Effector memory CD4-positive, alpha-beta T cell (primary cell): ENCODE measurements around the gene NARS2.

Source experiments
- DNase-seq, 3 donors: peaks; one replicate each; pipeline ENCODE4 v3.0.0-alpha.2; 2020
- H3K27ac ChIP-seq: 2 replicates; pipeline ENCODE4 v1.7.0; 2013; ENCODE audit warnings: mild to moderate bottlenecking, low read length, moderate library complexity; ENCODE audit not compliant: insufficient read depth, poor library complexity, severe bottlenecking
- H3K27me3 ChIP-seq: replicated peaks from 2 replicates; pipeline ENCODE4 v1.7.0; 2013; ENCODE audit warnings: mild to moderate bottlenecking, low read length; ENCODE audit not compliant: insufficient read depth, control insufficient read depth, poor library complexity, severe bottlenecking
- H3K36me3 ChIP-seq: 2 replicates; pipeline ENCODE4 v1.7.0; 2013; ENCODE audit warnings: mild to moderate bottlenecking, low read length, moderate library complexity; ENCODE audit not compliant: control insufficient read depth, insufficient read depth
- H3K4me1 ChIP-seq: 2 replicates; pipeline ENCODE4 v1.7.0; 2013; ENCODE audit warnings: low read length, mild to moderate bottlenecking; ENCODE audit not compliant: control insufficient read depth, insufficient read depth, poor library complexity, severe bottlenecking
- H3K4me3 ChIP-seq: 2 replicates; pipeline ENCODE4 v1.7.0; 2013; ENCODE audit warnings: low read length, low read depth, mild to moderate bottlenecking; ENCODE audit not compliant: insufficient read depth, poor library complexity, severe bottlenecking
- H3K9me3 ChIP-seq: 2 replicates; pipeline ENCODE4 v1.7.0; 2013; ENCODE audit warnings: mild to moderate bottlenecking, low read length, moderate library complexity; ENCODE audit not compliant: control insufficient read depth

Gene NARS2

GRCh38 chr11:78420255-78420764 is 154.4 kb downstream of the NARS2 start:
- peak in 1 of 3 donors; percentile 16 for DNase-seq
- no peaks in the 10 kb centered on the region for H3K36me3 ChIP-seq
- H3K4me1 ChIP-seq: peaks cover 7% of the 10 kb centered on the region
- H3K27me3 ChIP-seq: no peaks in the 10 kb centered on the region
- H3K4me3 ChIP-seq: no peak overlapping the region
- no peaks in the 10 kb centered on the region for H3K9me3 ChIP-seq
- no peak overlapping the region for H3K27ac ChIP-seq

- H3K4me3 ChIP-seq: no peak overlapping the region
- H3K36me3 ChIP-seq: no peaks in the 10 kb centered on the region
- no peak for DNase-seq
- H3K27ac ChIP-seq: no peak overlapping the region
- peaks cover 7% of the 10 kb centered on the region for H3K4me1 ChIP-seq
- no peaks in the 10 kb centered on the region for H3K27me3 ChIP-seq
- H3K9me3 ChIP-seq: no peaks in the 10 kb centered on the region
Observed at GRCh38 chr11:78419327-78419726, 155.3 kb downstream of the NARS2 start.

DNA sequence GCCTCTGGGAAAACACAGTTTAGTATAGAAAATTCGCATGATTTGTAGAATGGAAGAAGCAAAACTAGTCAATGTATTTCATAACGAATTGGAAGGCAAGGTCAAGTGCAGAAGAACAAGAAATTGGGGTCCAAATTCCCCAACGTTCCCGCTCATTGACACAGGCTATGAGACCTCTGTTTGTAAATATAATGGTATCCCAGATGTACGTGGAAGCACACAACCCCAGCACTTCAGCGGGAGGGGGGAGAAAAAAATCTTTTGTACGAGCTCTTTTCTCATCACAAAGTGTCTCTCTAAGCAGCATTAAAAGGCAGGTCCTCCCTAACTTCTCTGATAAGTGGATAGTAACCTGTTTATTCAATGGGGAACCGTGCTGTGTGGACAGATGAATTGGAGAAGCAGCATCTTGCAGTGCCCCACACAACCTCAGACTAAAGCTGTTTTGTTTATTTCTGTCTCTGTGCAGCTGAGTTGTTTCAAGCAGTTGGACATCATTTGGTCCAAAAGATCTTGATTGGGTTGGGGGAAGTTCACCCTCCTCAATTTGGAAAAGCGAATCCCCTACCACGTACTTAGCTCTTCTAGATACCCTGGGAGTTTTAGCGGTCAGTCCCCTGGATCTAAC is 156.0 kb downstream of the NARS2 start:
- peaks cover 7% of the 10 kb centered on the region for H3K4me1 ChIP-seq
- DNase-seq: no peak
- H3K4me3 ChIP-seq: peak overlapping the region; percentile 81
- no peaks in the 10 kb centered on the region for H3K27me3 ChIP-seq
- no peaks in the 10 kb centered on the region for H3K9me3 ChIP-seq
- no peak overlapping the region for H3K27ac ChIP-seq
- H3K36me3 ChIP-seq: no peaks in the 10 kb centered on the region

DNA sequence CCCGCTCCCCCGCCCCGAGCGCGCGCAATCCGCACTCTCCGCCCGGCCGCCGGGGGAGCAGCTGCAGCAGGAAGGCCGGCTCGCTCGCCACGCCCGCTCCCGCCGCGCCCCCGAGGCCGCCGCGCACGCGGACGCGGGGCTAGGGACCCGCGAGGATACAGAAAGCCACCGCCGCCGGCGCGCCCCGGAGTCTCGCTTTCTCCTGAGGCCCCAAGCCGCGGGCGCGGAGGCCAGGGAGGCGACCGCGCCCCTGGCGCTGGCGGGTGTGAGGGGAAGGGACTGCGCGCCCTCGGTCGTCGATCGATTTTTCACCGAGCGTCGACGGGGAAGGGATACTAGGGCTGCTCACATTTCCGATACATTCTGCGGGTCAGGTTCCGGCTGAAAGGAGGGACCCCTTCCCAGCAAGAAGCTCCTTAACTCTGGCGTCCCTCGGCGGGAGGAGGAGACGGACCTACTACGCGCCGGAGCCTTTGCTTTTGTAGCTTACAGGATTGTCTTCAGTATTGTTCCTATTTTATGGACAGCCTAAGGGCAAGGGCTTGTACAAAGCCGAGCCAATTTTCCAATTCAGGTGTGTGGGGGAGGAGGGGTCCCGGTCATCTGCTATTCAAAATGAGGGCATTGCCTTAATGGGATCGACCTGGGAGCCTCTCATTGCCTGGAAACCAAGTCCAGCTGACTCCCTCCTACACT is 156.6 kb downstream of the NARS2 start:
- Histone ChIP-seq H3K27ac (peak overlapping the region; percentile 47), H3K36me3 (no peaks in the 10 kb centered on the region), H3K9me3 (no peaks in the 10 kb centered on the region), H3K4me3 (peak overlapping the region; percentile 81), H3K27me3 (no peaks in the 10 kb centered on the region), H3K4me1 (peaks cover 7% of the 10 kb centered on the region)
- DNase-seq: peak; percentile 62 to 68 (median 67)

GRCh38 chr11:78417175-78417887 is 157.3 kb downstream of the NARS2 start, which contains the start of gene GAB2:
TSS of gene GAB2 (minus strand) at chr11:78417820. CDS start at chr11:78417720, 100 bp downstream.
- Histone ChIP-seq H3K27me3 (no peaks in the 10 kb centered on the region), H3K36me3 (no peaks in the 10 kb centered on the region), H3K9me3 (no peaks in the 10 kb centered on the region), H3K27ac (peak within 1 kb of the TSS; percentile 59), H3K4me3 (peak within 1 kb of the TSS; percentile 81), H3K4me1 (peaks cover 7% of the 10 kb centered on the region)
- DNase-seq: peak in 1 of 3 donors; percentile 29

DNA sequence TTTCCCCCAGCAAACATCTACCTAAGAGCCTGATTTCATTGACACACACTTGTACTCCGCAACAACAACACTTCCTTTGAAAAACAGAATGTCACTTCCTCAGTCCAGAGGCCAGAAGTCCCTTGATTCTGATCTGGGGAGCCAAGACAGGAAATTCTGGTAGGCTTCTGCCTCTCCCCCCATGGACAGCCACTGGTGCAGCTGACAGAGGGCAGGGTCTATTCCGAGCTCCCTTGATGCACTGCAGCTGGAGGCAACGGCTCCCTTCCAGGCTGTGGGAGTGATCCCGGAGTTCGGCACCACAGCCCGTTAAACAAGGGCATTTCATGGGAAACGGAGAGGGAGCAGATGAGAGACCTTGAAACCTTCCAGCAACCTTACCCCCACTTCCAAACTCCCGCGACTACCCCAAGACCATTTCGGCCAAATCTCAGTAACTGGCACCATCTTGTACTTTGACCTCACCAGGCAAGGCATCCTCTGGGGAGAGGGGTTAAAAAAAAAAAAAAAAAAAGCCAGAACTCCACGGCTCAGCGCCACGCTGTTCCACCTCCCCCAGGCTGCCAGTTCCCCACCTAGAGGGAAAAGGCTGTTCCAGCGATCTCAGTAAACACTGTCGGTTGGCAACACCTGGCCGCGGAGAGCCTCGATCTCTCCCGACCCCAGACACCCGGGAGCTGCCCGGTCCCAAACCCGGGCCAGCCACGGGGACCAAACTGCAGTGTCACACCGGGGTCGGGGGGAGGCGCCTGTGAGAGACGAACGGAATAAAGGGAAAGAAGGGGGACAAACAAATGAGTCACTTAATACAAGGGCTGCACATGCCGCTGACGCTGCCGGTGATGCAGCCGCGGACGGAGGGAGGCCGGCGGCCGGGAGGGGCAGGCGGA is 158.1 kb downstream of the NARS2 start:
- Histone ChIP-seq H3K36me3 (no peaks in the 10 kb centered on the region), H3K4me1 (peaks cover 7% of the 10 kb centered on the region), H3K27me3 (no peaks in the 10 kb centered on the region), H3K27ac (peak overlapping the region; percentile 59), H3K4me3 (peak overlapping the region; percentile 79), H3K9me3 (no peaks in the 10 kb centered on the region)
- DNase-seq: peak; percentile 56 to 68 (median 61)

DNA sequence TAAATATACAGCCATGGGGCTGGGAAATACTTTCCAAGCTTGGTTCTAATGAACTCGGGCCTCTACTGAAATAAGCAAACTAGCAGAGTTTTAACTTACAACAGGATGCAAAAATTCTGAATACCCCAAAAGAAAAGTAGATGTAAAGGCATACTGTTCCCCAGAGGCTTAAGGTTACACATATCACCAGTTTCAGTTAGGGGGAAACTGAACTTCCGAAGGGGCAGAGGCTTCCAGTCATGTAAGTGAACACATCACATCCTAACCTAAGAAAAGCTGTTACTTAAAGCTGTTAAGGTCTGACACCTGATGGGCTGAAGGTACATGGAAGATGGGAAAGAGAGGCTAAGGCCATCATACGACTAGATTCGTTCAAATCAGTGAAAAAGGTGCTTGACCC is 159.3 kb downstream of the NARS2 start:
- H3K27ac ChIP-seq: no peak overlapping the region
- DNase-seq: no peak
- H3K4me1 ChIP-seq: peaks cover 7% of the 10 kb centered on the region
- no peaks in the 10 kb centered on the region for H3K27me3 ChIP-seq
- no peaks in the 10 kb centered on the region for H3K36me3 ChIP-seq
- H3K4me3 ChIP-seq: no peak overlapping the region
- no peaks in the 10 kb centered on the region for H3K9me3 ChIP-seq

DNA sequence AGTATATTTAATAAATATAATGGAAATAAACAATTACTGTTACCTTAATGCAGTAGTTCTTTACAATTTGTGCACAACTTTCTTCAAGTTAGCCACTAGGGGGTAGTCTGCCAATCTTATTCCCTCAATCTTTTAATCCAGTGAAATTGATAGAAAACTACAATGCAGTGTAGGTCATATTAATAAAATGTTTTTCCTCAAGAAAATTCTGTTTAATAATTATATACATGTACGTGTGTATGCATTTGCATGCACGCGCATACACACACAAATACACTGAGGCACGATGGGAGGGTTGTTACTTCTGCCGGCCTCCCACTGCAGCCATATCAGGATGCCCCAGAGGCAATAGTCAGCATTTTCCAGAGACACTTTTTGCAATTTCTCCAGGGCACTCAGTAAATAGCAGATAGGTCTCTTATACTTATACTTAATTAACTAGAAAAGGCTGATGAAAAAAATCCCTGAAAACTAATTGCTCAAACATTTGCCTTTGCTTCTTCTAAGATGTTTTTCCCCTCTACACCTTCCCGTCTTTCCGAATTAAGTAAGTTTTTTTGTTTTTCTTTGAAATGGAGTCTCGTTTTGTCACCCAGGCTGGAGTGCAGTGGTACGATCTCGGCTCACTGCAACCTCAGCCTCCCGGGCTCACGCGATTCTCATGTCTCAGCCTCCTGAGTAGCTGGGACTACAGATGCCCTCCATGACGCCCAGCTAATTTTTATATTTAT is 160.2 kb downstream of the NARS2 start:
- Histone ChIP-seq H3K4me3 (no peak overlapping the region), H3K4me1 (peaks cover 7% of the 10 kb centered on the region), H3K27ac (no peak overlapping the region), H3K27me3 (no peaks in the 10 kb centered on the region), H3K36me3 (no peaks in the 10 kb centered on the region), H3K9me3 (no peaks in the 10 kb centered on the region)
- no peak for DNase-seq

GRCh38 chr11:78408619-78409018 is 166.0 kb downstream of the NARS2 start:
- H3K27ac ChIP-seq: no peak overlapping the region
- no peaks in the 10 kb centered on the region for H3K27me3 ChIP-seq
- no peak for DNase-seq
- H3K9me3 ChIP-seq: no peaks in the 10 kb centered on the region
- H3K36me3 ChIP-seq: no peaks in the 10 kb centered on the region
- H3K4me3 ChIP-seq: no peak overlapping the region
- no peaks in the 10 kb centered on the region for H3K4me1 ChIP-seq
